Ectodermal cell (in vitro differentiated cells): ENCODE results near the gene SPCS2.
"Not testable (repeated sequence)": the region's sequence is repeated elsewhere in the genome, so short reads cannot be mapped to it uniquely, and the experiment has no call there.

Experiments
- H3K27ac ChIP-seq: 2 replicates; pipeline ENCODE4 v1.7.0; 2013; ENCODE audit warnings: mild to moderate bottlenecking, low read depth, low read length; ENCODE audit not compliant: insufficient read depth, poor library complexity, severe bottlenecking
- H3K27me3 ChIP-seq: 2 replicates; pipeline ENCODE4 v1.7.0; 2013; ENCODE audit warnings: mild to moderate bottlenecking, low read length; ENCODE audit not compliant: insufficient read depth, control insufficient read depth, poor library complexity, severe bottlenecking
- H3K36me3 ChIP-seq: one replicate; pipeline ENCODE4 v1.7.0; 2013; ENCODE audit warnings: low read length; ENCODE audit not compliant: control insufficient read depth, insufficient read depth
- H3K4me1 ChIP-seq: one replicate; pipeline ENCODE4 v1.7.0; 2013; ENCODE audit warnings: low read length; ENCODE audit not compliant: control insufficient read depth, insufficient read depth
- H3K4me3 ChIP-seq: 2 replicates; pipeline ENCODE4 v1.7.0; 2013; ENCODE audit warnings: low read depth, low read length, control low read depth; ENCODE audit not compliant: insufficient read depth
- H3K9me3 ChIP-seq: 2 replicates; pipeline ENCODE4 v1.7.0; 2013; ENCODE audit warnings: mild to moderate bottlenecking, low read length, moderate library complexity; ENCODE audit not compliant: control insufficient read depth
- WGBS, 2 experiments: methylation state at CpG; one replicate each; pipeline ENCODE4 v1.1.7; 2013; ENCODE audit warnings: missing lambda C conversion rate in 2 of 2; 5-methylcytosine and 5-hydroxymethylcytosine counted together

The SPCS2 gene

DNA sequence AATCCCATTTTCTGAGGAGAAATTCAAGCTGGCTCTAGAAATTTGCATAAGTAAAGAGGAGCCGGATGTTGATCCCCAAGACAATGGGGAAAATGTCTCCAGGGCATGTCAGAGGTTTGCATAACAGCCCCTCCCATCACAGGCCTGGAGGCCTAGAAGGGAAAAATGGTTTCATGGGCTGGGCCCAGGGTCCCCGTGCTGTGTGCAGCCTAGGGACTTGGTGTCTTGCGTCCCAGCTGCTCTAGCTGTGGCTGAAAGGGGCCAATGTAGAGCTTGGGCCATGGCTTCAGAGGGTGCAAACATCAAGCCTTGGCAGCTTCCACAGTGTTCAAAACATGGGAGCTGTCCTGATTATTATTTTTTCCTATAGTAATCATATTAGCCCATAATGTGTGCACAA lies 70.1 kb downstream of the SPCS2 start:
- not testable (repeated sequence) for H3K27me3 ChIP-seq, H3K27ac ChIP-seq, H3K4me1 ChIP-seq, H3K9me3 ChIP-seq, H3K4me3 ChIP-seq, H3K36me3 ChIP-seq
- 96% methylated on average over 3 of the region's 3 CpGs for WGBS, 2 experiments

DNA sequence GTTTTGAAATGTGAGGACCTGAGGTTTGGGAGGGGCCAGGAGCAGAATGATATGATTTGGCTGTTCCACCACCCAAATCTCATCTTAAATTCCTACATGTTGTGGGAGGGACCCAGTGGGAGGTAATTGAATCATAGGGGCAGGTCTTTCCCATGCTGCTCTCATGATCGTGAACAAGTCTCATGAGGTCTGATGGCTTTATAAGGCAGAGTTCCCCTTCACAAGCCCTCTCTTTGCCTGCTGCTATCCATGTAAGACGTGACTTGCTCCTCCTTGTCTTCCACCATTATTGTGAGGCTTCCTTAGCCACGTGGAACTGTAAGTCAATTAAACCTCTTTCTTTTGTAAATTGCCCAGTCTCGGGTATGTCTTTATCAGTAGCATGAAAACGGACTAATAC lies 71.3 kb downstream of the SPCS2 start:
- not testable (repeated sequence) for H3K36me3 ChIP-seq, H3K27me3 ChIP-seq, H3K4me1 ChIP-seq, H3K9me3 ChIP-seq, H3K4me3 ChIP-seq, H3K27ac ChIP-seq
- 85 to 88% methylated on average over 5 of the region's 5 CpGs for WGBS, 2 experiments

DNA sequence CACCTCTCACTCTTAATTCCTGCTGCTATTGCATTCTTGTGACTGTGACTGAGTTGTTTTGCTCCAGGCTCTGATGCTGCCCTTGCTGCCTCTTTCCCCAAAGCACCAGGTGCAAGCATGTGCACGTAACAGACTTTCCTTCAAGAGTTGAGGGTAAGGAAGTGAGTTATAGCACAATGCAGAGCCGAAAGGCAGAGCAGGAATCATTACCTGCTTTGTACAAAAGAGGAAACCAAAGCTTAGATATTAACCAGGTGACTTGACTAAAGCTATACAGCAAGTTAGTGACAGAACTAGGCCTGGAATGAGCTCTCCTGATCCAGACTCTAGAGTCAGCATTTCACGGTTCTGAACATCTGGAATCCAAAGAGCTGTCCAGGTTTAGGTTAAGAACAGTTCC lies 73.2 kb downstream of the SPCS2 start:
- no peaks in the 10 kb centered on the region for H3K4me1 ChIP-seq
- H3K9me3 ChIP-seq: no peaks in the 10 kb centered on the region
- H3K27ac ChIP-seq: no peak overlapping the region
- H3K27me3 ChIP-seq: no peaks in the 10 kb centered on the region
- 95 to 97% methylated on average over 3 of the region's 3 CpGs for WGBS, 2 experiments
- H3K36me3 ChIP-seq: no peaks in the 10 kb centered on the region
- no peak overlapping the region for H3K4me3 ChIP-seq

DNA sequence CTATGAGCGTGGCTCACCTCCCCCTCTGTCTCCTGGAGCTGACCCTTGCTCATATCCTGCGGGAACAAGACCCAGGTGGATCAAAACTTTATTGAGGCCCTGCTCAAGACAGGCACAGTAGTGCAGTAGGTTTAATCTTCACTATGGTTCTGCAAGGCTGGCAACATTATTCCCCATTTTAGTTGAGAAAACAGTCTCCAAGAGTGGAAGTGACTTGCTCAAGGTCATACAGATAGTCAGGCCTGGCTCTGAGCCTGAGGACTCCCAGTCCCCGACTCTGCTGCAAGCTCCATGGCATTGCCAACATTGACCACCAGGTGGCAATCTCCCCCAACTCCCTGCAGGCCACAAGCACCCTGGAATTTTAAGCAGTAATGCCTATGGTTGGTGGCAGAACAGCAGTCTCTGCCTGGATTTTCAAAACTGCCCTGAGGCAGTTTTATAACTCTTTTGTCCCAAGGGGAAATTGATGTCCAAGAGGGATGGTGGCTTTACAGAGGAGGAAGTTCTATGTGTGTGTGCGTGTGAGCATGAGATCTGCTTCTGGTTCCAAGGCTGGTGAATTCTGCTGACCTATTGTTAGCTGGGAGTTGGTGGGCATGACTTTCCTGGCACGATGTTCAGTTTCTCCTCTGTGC lies 73.8 kb downstream of the SPCS2 start:
- Histone ChIP-seq H3K4me1 (no peaks in the 10 kb centered on the region), H3K27me3 (no peaks in the 10 kb centered on the region), H3K27ac (no peak overlapping the region), H3K36me3 (no peaks in the 10 kb centered on the region), H3K4me3 (no peak overlapping the region), H3K9me3 (no peaks in the 10 kb centered on the region)
- 71 to 78% methylated on average over 5 of the region's 5 CpGs for WGBS, 2 experiments

DNA sequence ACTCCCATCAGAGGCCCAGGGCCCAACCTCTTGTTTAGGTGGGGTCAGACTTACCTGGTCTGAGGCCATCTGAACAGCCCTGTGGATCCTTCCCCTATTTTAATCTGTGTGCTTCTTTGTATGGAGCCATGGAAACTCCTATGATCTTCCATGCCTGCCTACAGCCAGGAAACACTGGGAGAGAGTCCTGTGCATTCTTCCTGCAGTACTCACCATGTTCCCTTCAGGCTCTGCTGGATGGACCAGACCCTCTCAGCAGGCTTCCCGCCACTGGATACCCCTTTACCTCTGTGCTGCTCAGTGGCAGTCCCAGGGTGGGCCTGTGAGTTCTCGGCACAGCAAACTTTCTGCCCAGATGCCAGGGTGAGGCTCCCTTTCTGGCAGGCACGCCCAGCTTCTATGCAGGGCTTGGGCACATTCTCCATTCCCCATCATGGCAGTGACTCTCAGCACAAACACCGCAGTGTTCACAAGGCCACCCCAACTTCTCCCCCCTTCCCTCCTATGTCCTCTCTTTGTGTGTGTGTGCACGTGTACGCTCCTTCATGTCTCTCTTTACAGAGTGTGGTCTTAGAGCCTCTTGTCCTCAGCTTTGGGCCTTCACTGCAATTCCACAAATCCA lies 74.5 kb downstream of the SPCS2 start:
- Histone ChIP-seq H3K9me3 (no peaks in the 10 kb centered on the region), H3K27ac (no peak overlapping the region), H3K4me3 (no peak overlapping the region), H3K27me3 (no peaks in the 10 kb centered on the region), H3K4me1 (no peaks in the 10 kb centered on the region), H3K36me3 (no peaks in the 10 kb centered on the region)
- WGBS, 2 experiments: 91 to 96% methylated on average over 6 of the region's 6 CpGs

DNA sequence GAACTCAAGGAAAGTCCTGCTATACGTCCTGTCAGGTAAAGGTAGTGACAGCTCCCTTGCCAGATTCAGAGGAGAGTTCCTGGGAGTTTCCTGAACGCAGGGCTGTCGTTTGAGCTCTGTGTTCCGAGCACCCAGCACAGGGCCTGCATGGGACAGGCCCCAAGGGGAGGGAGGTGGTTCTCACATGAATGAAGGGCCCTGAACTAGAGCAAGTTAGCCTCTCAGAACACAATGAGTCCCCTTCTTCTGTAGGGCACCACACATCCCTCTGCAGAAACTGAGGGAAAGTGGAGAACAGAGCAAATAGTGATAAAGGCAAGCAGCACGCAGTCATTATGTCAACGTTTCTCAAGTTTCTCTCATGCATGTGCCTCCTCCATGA lies 75.0 kb downstream of the SPCS2 start:
- Histone ChIP-seq H3K36me3 (no peaks in the 10 kb centered on the region), H3K4me1 (no peaks in the 10 kb centered on the region), H3K4me3 (no peak overlapping the region), H3K27me3 (no peaks in the 10 kb centered on the region), H3K9me3 (no peaks in the 10 kb centered on the region), H3K27ac (no peak overlapping the region)
- 89 to 91% methylated on average over 6 of the region's 6 CpGs for WGBS, 2 experiments

DNA sequence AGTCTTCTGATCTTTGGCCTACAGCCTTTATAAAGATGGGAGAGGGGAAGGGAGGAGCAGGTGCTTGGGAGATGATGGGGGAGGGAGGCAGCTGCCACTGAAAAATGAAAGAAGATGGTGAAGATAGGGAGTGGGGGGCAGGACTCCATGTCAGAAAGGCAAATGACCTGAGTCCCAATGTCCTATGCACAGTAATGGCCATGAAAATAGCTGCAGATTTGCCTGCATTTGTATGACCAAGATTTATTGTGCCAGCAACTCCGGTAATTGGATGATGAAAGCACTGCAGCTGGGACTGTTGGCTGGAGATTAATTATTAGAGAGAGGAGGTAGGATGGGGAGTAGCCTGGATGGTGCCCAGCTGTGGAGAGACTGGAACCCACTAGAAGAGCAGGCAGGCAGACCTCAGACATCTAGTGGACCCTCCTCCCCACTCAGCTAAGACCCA lies 75.7 kb downstream of the SPCS2 start:
- WGBS, 2 experiments: 97 to 98% methylated on average over 1 of the region's 1 CpG
- H3K4me1 ChIP-seq: no peaks in the 10 kb centered on the region
- no peak overlapping the region for H3K27ac ChIP-seq
- H3K36me3 ChIP-seq: no peaks in the 10 kb centered on the region
- no peaks in the 10 kb centered on the region for H3K9me3 ChIP-seq
- no peak overlapping the region for H3K4me3 ChIP-seq
- H3K27me3 ChIP-seq: no peaks in the 10 kb centered on the region

DNA sequence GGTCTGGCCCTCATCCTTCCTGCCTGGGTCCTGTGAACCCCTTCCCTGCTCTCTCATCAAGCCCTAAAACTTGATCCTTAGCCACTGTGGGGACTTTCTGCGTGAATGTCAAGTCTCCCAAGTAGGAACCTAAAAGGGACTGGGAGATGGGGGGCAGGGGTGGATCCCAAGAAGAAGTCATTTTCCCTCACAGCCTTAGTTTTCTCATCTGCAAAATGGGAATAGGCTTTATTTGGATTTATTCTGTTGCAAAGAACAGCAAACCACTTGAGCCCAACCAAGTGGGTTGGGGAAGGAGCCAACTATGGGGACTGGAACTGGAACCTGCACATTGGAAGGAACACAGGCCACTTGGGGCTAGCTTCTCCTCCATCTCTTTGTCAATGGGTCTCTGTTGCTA lies 76.5 kb downstream of the SPCS2 start:
- no peaks in the 10 kb centered on the region for H3K9me3 ChIP-seq
- H3K27me3 ChIP-seq: no peaks in the 10 kb centered on the region
- no peaks in the 10 kb centered on the region for H3K4me1 ChIP-seq
- no peaks in the 10 kb centered on the region for H3K36me3 ChIP-seq
- H3K4me3 ChIP-seq: no peak overlapping the region
- 94 to 100% methylated on average over 1 of the region's 1 CpG for WGBS, 2 experiments
- no peak overlapping the region for H3K27ac ChIP-seq

DNA sequence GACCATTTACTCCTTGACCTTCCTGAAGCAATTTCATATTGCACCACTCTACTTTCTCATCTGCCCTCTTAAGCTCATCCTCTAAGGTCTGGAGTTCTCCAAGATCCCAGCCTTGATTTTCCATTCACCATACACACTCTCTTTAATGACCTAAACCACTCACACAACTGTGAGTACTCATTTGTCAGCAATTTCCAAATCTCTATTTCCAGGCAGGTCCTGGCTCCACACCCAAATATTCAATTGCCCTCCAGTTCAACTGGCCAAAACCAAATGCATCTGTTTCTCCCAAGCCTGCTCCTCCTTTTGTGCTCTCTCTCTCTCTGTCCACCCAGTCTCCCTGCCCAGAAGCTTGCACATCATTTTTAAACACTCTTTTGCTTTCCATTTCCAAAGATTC lies 79.3 kb downstream of the SPCS2 start:
- no peaks in the 10 kb centered on the region for H3K4me1 ChIP-seq
- no peaks in the 10 kb centered on the region for H3K9me3 ChIP-seq
- H3K27me3 ChIP-seq: no peaks in the 10 kb centered on the region
- no peak overlapping the region for H3K4me3 ChIP-seq
- H3K27ac ChIP-seq: no peak overlapping the region
- no peaks in the 10 kb centered on the region for H3K36me3 ChIP-seq
